ENCODE measurements around the gene SH2D4B.

SH2D4B gene

GRCh38 chr10:80598084-80598798 is 60.5 kb downstream of the SH2D4B start:
- no peak for DNase-seq

GRCh38 chr10:80598951-80599350 is 61.2 kb downstream of the SH2D4B start:
- no peak for DNase-seq

GRCh38 chr10:80599424-80599847 is 61.7 kb downstream of the SH2D4B start:
- DNase-seq, result no peak

- no peak for DNase-seq
Observed at GRCh38 chr10:80600256-80600655, 62.6 kb downstream of the SH2D4B start.

GRCh38 chr10:80602881-80603280 is 65.2 kb downstream of the SH2D4B start:
- no peak for DNase-seq

- DNase-seq, result no peak
Observed at GRCh38 chr10:80603516-80603915, 65.8 kb downstream of the SH2D4B start.

- DNase-seq, result no peak
Observed at GRCh38 chr10:80608706-80609105, 71.0 kb downstream of the SH2D4B start.

- DNase-seq, result no peak
Observed at GRCh38 chr10:80609331-80609730, 71.6 kb downstream of the SH2D4B start.

- no peak for DNase-seq
Observed at GRCh38 chr10:80611481-80612185, 73.9 kb downstream of the SH2D4B start.

GRCh38 chr10:80612261-80612660 is 74.6 kb downstream of the SH2D4B start:
- DNase-seq, result no peak

GRCh38 chr10:80613466-80614170 is 75.9 kb downstream of the SH2D4B start:
- DNase-seq, result no peak

GRCh38 chr10:80614576-80615416 is 77.1 kb downstream of the SH2D4B start:
- no peak for DNase-seq

- no peak for DNase-seq
Observed at GRCh38 chr10:80617807-80618206, 80.1 kb downstream of the SH2D4B start.

- no peak for DNase-seq
Observed at GRCh38 chr10:80619036-80619435, 81.3 kb downstream of the SH2D4B start.

- no peak for DNase-seq
Observed at GRCh38 chr10:80622153-80622552, 84.5 kb downstream of the SH2D4B start.

- DNase-seq, result no peak
Observed at GRCh38 chr10:80630324-80630723, 92.6 kb downstream of the SH2D4B start.

GRCh38 chr10:80632742-80633141 is 95.0 kb downstream of the SH2D4B start:
- DNase-seq, result no peak

GRCh38 chr10:80633383-80633860 is 95.7 kb downstream of the SH2D4B start:
- DNase-seq, result no peak

- DNase-seq, result no peak
Observed at GRCh38 chr10:80633910-80634309, 96.2 kb downstream of the SH2D4B start.

GRCh38 chr10:80642661-80643060 is 105.0 kb downstream of the SH2D4B start:
- no peak for DNase-seq

GRCh38 chr10:80646366-80646765 is 108.7 kb downstream of the SH2D4B start:
- DNase-seq, result no peak

- DNase-seq, result no peak
Observed at GRCh38 chr10:80647173-80647833, 109.6 kb downstream of the SH2D4B start.
